Measurements from ENCODE around the gene CCNB3.
"Not testable (repeated sequence)": the region's sequence is repeated elsewhere in the genome, so short reads cannot be mapped to it uniquely, and the experiment has no call there.

CCNB3 gene
- 0.17 to 1.6 (median 0.90) reads per million in 18 experiments for total RNA-seq

GRCh38 chrX:50204364-50204899 is at the start of gene CCNB3:
Gene CCNB3, plus strand, starts transcription at chrX:50204765. Its CDS starts 80,399 bp downstream, at chrX:50285164.
- DNase-seq: peak; percentile 72

GRCh38 chrX:50157545-50158135 is 46.9 kb upstream of the CCNB3 start:
- no peak for DNase-seq

GRCh38 chrX:50158593-50158992 is 46.0 kb upstream of the CCNB3 start:
- DNase-seq: no peak

- DNase-seq: no peak
These were observed 43.4 kb upstream of the CCNB3 start for GRCh38 chrX:50161127-50161526.

GRCh38 chrX:50165727-50166126 is 38.8 kb upstream of the CCNB3 start:
- no peak for DNase-seq

- no peak for DNase-seq
These were observed 37.2 kb upstream of the CCNB3 start for GRCh38 chrX:50167366-50167765.

GRCh38 chrX:50168241-50168687 is 36.3 kb upstream of the CCNB3 start:
- DNase-seq: no peak

GRCh38 chrX:50169717-50170116 is 34.8 kb upstream of the CCNB3 start:
- DNase-seq: no peak

- no peak for DNase-seq
These were observed 24.3 kb upstream of the CCNB3 start for GRCh38 chrX:50180073-50180940.

GRCh38 chrX:50183891-50184290 is 20.7 kb upstream of the CCNB3 start:
- no peak for DNase-seq

- no peak for DNase-seq
These were observed 15.5 kb upstream of the CCNB3 start for GRCh38 chrX:50188859-50189600.

GRCh38 chrX:50198348-50198747 is 6.2 kb upstream of the CCNB3 start:
- DNase-seq: no peak

- DNase-seq: no peak
These were observed 3.7 kb upstream of the CCNB3 start, which contains the start of gene AKAP4 for GRCh38 chrX:50200907-50201306. Gene AKAP4, minus strand, starts transcription at chrX:50201007. Its CDS starts 118 bp downstream, at chrX:50200889.

GRCh38 chrX:50202539-50202938 is 2.0 kb upstream of the CCNB3 start:
- no peak for DNase-seq

GRCh38 chrX:50206753-50207152 is 2.2 kb downstream of the CCNB3 start:
- no peak for DNase-seq

GRCh38 chrX:50211510-50211909 is 6.9 kb downstream of the CCNB3 start:
- peak in 1 of 2 donors; percentile 8 for DNase-seq

- no peak for DNase-seq
These were observed 76.7 kb downstream of the CCNB3 start for GRCh38 chrX:50281253-50281652.

- DNase-seq: no peak
These were observed 122.7 kb downstream of the CCNB3 start for GRCh38 chrX:50327235-50327634.

GRCh38 chrX:50332668-50333067 is 128.1 kb downstream of the CCNB3 start:
- DNase-seq: not testable (repeated sequence)

GRCh38 chrX:50333308-50333707 is 128.7 kb downstream of the CCNB3 start:
- DNase-seq: no peak

- DNase-seq: no peak
These were observed 139.4 kb downstream of the CCNB3 start for GRCh38 chrX:50343917-50344316.

GRCh38 chrX:50372966-50373365 is 168.4 kb downstream of the CCNB3 start:
- DNase-seq: peak in 1 of 2 donors; percentile 31

All from inflammatory macrophage (primary cell).